GM19455 (cell line): ENCODE data around the gene MLF2.
"Not testable (repeated sequence)": the region's sequence is repeated elsewhere in the genome, so short reads cannot be mapped to it uniquely, and the experiment has no call there.

Experiments used
- ATAC-seq: cut with Tn5 transposase; IDR thresholded peaks from one replicate; pipeline ENCODE4 v1.9.1; 2021; ENCODE audit not compliant: unreplicated experiment

The MLF2 gene

DNA sequence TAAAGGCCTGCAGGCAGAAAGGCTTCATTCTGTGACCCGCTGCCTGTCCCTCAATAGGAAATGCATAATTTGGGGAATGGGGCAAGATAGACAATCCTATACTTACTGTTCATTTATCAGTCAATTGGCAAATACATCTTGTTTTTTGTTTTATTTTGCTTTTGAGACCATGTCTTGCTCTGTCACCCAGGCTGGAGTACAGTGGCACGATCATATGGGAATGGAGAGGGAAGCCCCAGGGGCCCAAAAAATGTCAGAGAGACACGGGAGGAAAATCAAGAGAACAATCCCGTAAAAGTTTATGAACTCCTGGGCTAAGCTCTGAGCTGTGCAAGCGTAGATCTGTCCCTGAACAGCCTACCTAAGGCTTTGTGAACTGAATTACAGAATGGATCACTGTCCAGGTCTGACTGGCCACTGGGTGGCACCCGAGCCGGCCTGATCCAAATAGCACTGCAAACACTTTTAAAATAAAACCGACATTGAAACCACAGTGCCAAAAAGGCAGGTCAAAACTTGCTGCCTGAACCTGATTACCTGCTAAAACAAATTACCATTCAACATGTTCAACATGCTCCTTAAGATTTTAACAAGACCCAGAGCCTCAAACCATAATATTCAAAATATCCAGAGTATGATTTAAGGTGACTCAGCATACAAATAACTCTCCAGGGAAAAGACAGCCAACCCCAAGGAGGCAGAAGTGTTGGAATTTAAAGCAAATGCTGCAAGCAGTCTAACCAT lies 17.3 kb downstream of the MLF2 start:
- ATAC-seq, result no peak

DNA sequence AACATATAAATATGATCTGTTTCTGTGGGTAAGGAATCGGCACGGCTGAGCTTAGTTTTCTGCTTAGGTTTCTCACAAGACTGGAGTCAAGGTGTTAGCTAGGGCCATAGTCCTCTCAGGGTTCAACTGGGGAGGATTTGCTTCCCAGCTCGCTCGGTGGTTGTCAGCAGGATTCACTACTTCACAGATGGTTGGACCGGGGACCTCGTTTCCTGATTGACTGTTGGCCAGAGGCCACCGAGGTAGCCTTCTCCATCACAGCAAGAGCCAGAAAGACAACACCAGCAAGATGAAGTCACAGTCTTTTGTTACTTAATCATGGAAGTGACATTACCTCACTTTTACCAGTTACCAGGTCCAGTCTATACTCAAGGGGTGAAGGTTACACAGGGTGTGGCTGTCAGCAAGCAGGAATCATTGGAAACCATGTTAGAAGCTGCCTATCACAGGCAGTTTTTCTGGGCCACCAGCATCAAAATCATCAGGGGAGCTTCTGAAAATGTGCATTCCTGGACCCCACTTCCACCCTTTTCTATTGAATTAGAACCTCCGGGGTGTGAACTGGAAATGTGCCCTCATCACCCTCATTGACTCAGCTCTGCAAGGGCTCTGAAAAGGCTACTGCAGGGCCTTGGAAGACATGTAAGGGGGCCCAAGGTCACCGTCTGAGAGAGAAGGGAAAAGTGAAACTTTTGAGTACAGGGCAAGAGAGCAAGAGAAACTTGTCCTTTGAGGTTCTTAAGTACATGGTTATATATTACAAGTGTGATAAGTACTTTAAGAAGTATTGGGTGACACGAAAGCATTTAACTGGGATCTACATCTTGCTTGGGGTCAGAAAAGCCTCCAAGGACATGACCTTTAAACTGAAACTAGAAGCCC lies 18.2 kb downstream of the MLF2 start:
- no peak for ATAC-seq

DNA sequence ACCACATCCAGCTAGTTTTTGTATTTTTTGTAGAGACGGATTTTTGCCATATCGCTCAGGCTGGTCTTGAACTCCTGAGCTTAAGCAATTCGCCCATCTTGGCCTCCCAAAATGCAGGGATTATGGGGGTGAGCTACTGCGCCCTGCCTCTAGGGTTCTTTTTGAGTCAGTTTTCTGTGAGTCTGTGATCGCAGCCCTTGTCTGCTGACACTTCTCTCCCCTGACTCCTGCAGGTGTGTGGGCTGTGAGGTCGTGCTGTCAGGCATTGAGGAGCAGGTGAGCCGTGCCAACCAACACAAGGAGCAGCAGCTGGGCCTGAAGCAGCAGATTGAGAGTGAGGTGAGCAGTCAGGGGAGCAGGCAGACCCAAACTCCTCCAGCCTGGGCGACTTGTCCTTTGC lies 22.8 kb downstream of the MLF2 start:
- no peak for ATAC-seq

DNA sequence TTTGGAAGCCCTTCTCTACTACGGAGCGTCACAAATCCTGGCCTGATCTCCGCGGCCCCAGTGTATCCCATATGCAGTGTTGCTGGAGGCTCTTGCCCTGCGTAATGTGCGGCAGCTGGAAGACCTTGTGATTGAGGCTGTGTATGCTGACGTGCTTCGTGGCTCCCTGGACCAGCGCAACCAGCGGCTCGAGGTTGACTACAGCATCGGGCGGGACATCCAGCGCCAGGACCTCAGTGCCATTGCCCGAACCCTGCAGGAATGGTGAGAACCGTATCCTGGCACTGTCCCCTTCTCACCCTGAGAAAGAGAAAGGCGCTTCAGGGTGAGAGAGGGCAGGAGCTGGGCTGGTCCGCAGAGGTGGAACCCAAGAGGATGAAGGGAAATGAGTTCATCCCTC lies 23.8 kb downstream of the MLF2 start:
- ATAC-seq, result no peak

DNA sequence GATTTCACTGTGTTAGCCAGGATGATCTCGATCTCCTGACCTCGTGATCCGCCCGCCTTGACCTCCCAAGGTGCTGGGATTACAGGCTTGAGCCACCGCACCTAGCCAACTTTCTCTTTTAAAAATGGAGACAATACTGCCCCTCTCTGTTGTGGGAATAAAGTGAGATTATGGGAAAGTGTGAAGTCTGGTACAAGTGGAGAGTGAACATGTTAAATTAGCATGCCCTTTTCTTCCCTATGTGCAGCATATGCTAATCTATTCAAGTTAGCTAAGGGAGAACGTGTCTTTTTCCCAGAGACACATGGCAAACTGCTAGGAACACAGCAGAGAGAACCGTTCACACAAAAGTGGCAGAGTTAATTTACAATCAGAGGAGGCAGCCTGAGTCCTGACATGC lies 27.6 kb downstream of the MLF2 start:
- ATAC-seq, result no peak

DNA sequence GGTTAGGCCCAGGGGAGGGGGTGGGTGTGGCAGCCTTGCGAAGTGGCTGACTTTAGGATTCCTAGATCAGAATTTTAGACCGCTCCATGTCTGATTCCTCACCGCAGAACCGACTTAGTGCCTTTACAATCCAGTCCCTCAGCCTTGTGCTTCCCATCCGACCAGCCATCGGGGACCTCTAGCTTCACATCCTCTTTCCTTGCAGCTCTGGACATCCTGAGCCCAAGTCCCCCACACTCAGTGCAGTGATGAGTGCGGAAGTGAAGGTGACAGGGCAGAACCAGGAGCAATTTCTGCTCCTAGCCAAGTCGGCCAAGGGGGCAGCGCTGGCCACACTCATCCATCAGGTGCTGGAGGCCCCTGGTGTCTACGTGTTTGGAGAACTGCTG lies 28.5 kb downstream of the MLF2 start:
- peak; percentile 9 for ATAC-seq

DNA sequence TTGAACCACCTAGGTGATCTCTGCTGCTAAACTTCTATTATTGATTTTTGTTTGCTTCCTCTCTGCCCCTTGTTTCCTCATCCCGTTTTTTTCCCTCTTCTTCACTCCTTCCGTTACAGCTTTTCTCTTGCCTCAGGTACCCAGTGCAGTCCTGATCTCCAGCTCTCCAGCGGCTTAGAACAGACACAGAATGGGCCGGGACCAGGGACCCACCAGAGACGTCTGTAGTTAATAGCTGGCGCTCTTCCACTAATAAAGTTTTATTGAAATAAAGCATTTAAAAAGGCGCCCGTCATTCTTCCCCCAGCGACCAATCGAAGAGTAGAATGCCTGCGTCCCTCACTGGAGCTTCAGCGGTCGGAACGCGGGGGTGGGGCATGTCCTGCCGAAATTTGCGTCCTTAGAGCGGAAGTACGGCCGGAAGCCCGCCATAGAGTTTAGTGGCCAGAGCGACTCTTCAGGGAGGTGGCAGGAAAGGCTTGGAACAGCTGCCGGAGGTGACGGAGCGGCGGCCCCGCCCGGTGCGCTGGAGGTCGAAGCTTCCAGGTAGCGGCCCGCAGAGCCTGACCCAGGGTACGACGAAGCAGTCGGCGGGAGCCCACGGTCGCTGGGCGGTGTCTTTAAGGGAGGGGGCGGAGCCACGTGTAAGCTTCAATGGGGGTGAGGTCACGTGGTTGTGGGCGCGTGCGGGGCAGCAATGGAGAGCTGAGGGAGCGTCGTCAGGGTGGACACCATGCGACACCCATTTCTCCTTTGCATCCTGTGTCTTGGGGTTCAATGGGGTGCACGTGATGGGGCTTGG lies 29.1 kb downstream of the MLF2 start, which contains the start of gene COPS7A:
COPS7A (plus strand) TSS at position 440 of the 802 bp plus-strand sequence. CDS start 611 bp downstream, outside the sequence.
- peak; percentile 94 for ATAC-seq

DNA sequence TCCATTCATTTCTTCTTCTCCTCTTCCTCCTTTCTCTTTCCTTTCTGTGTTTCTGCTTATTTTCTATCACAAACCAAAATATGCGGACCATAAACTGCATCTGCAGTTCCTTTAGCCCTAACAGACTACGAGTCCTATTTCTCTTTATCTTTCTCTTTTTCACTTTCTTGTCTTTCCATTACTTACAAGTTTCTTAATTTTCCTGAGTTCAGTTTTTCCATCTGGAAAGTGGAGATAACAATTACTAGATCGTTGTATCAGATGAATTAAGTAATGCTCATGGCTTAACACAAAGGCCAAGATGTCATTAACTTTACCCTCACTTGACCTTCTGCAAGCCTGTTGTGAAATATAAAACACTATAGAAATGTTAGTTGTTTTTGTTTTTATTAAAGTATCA lies 30.1 kb downstream of the MLF2 start:
- no peak for ATAC-seq

DNA sequence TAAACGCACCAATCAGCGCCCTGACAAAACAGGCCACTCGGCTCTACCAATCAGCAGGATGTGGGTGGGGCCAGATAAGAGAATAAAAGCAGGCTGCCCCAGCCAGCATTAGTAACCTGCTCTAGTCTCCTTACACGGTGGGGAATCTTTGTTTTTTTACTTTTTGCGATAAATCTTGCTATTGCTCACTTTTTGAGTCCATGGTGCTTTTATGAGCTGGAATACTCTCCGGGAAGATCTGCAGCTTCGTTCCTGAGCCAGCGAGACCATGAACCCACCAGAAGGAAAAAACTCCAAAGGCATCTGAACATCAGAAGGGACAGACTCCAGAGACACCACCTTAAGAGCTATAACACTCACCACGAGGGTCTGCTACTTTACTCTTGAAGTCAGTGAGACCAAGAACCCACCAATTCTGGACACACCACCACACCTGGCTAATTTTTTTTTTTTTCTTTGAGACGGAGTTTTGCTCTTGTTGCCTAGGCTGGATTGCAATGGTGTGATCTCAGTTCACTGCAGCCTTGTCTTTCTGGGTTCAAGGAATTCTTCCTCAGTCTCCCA lies 36.0 kb downstream of the MLF2 start:
- no peak for ATAC-seq

DNA sequence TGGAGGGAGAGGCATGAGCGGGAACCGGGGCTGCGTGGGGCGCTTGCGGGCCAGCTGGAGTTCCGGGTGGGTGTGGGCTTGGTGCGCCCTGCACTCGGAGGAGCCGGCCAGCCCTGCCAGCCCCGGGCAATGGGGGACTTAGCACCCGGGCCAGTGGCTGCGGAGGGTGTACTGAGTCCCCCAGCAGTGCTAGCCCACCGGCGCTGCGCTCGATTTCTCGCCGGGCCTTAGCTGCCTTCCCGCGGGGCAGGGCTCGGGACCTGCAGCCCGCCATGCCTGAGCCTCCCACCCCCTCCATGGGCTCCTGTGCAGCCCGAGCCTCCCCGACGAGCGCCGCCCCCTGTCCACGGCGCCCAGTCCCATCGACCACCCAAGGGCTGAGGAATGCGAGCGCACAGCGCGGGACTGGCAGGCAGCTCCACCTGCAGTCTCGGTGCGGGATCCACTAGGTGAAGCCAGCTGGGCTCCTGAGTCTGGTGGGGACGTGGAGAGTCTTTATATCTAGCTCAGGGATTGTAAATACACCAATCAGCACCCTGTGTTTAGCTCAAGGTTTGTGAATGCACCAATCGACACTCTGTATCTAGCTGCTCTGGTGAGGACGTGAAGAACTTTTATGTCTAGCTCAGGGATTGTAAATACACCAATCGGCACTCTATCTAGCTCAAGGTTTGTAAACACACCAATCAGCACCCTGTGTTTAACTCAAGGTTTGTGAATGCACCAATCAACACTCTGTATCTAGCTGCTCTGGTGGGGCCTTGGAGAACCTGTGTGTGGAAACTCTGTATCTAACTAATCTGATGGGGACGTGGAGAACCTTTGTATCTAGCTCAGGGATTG lies 36.7 kb downstream of the MLF2 start:
- not testable (repeated sequence) for ATAC-seq

DNA sequence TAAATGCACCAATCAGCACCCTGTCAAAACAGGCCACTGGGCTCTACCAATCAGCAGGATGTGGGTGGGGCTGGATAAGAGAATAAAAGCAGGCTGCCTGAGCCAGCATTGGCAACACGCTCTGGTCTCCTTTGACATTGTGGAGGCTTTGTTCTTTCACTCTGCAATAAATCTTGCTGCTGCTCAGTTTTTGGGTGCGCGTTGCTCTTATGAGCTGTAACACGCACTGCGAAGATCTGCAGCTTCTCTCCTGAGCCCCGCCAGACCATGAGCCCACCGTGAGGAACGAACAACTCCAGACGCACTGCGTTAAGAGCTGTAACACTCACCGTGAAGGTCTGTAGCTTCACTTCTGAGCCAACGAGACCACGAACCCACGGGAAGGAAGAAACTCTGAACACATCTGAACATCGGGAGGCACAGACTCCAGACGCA lies 44.0 kb downstream of the MLF2 start:
- ATAC-seq, result no peak

DNA sequence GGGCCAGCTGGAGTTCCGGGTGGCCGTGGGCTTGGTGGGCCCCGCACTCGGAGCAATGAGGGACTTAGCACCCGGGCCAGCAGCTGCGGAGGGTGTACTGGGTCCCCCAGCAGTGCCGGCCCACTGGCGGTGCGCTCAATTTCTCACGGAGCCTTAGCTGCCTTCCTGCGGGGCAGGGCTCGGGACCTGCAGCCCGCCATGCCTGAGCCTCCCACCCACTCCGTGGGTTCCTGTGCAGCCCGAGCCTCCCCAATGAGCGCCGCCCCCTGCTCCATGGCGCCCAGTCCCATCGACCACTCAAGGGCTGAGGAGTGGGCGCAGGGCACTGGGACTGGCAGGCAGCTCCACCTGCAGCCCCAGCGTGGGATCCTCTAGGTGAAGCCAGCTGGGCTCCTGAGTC lies 44.6 kb downstream of the MLF2 start:
- ATAC-seq, result not testable (repeated sequence)

DNA sequence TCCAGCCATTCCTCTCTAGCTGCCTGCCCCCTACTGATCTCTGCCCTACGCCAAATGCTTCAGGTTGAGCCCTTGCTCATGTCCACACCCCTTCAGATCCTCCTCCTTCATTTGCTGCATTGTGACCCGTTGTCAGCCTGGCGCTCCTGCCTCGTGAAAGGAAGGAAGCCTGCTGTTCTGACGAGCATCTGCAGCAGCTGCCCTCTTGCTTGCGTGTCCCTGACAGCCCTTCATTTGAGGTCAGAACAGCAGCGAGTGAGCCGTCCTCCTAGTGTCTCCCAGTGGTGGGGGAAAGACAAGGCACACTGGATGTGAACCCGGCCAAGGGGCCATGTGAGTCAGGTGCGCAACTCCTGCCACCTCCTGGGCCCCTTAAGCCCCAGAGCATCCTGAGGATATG lies 49.3 kb downstream of the MLF2 start:
- no peak for ATAC-seq

DNA sequence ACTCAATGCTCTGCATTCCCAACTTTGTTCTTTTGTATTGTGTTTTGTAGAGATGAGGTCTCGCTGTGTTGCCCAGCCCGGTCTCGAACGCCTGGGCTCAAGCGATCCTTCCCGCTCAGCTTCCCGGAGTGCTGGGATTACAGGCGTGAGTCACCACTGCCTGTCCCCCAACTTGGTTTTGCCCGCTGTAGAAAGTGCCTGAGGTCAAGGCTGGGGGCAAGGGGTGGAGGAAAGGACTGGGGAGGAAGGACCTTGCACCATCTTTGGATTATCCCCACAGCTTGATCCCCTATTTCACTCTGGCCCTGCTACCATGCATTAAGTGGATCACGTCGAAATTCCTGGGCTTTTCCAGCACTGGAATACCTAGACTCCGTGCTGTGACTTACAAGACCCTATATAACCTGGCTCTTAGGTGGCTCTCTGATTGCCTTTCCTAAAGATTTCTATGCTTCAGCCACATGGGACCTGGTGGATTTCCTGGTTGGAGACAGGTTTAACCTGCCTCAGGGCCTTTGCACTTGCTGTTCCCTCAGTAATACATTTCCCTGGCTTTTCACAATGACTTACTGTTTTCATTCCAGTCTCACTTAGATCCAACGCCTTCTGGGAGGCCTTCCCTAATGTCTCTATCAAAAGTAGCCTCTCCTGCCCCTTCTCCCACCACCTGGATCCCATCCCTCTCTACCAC lies 51.7 kb downstream of the MLF2 start:
- no peak for ATAC-seq

DNA sequence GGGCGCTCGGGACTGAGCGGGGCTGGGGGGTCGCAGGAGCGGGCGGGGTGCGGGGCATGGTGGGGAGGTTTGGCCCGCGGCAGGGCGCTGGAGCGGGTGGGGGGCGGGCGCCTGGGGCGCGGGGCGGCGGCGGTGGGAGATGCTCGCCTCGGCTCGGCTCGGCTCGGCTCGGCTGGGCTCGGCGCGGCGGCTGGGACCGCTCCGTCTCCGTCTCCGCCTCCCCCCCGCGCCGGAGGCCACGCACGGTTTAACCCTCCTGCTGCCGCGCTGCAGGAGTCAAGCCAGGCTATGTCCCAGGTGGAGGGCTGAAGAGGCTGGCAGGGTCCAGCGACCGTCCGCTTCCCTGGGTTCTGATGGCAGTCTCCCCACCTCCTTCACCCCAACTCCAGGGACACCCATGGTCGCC lies 52.3 kb downstream of the MLF2 start, which contains the start of gene PIANP:
PIANP (minus strand) TSS at position 170 of the 406 bp plus-strand sequence. CDS start 2,754 bp downstream, outside the sequence.
- ATAC-seq, result no peak

DNA sequence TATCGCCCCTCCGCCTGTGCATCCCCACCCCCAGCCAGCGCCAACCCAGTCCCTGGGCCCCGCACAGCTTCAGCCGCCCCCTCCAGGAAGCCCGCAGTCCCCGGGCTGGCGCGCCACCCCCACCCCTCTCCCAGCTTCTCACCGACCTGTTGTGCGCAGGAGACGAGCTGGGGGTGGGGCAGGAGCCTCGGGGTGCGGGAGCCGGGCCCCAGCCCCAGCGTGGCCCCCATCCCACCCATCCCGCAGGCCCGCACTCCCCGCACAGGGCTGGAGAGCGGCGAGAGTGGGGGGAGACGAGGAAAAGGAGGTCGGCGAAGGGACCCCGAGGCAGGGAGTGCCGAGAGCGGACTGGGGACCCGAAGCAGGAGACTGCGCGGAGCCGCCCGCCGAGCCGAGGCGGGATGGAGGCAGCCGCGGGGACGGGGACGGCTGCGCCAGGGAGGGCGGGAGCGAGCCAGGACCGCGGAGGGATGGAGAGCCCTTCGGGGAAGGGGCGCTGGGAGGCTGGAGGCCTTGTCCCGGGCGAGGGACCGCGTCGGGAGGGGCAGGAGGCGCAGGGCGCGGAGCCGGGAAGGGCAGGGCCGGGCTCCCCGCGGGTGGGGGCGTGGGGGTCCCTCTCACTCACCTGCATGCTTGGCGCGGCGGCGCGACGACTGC lies 52.8 kb downstream of the MLF2 start:
- no peak for ATAC-seq

DNA sequence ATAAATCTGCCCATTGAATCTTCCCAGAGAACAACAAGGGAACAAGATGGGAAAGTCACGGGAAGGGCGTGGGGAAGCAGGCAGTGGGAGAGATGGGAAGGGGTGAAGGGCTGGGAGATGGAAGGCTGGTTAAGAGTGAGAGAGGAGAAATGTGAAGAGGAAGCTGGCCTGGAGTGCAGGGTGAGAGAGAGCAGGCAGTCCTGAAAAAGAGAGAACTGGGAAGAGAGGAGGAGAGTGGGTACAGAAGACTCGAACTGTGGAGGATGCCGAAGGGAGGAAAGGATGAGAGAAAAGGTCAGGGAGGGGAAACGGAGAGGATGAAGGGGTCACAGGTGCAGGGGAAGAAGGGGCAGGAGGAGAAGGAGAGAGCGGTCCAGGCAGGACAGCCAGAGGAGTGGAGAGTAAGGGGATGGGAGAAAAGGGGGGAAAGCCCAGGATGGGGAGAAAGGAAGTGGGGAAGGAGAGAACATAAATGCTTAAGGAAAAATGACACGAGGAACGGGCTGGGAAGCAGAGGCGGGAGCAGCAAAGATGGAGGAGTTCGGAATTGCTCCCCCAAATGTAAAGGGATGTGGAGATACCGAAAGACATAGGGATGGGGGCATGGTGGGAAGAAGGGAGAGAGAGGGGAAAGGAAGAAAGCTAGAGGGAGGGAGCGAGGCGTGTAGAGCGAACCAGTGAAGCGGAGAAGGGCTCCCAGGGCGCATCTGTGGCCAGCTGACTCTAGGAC lies 53.5 kb downstream of the MLF2 start:
- no peak for ATAC-seq

DNA sequence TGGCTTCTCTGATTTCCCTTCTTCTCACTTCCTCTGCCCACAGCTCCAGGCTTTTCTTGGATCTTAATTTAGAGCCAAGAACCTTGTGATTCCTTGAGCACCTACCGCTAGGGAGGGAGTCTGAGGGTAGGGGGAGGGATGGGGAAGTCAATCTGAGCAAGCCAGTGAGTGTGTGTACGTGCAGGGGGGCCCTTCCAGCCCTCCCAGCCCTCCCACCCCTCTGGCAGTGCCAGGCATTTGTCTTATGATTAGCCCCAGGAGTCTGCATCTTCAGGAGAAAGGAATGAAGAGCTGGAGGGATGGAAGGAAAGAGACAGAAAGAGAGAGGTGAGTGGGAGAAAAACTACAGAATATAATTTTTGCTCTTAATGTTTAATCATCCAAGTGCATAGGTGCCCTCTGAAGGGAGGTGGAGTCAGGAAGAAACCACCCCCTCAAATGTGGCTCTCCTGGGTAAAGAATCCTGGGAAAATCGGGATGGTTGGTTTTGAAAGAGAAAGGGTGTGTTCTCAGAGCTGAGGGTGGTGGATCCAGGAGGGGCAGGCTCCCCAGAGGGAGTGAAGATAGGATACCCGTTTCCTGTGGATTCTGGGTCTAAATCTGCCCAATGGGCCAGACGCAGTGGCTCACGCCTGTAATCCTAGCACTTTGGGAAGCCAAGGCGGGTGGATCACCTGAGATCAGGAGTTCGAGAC lies 54.4 kb downstream of the MLF2 start:
- ATAC-seq, result no peak
